GM12878 (cell line): ENCODE data around the gene SV2B. TPM values are rescaled to one million over a fixed set of nuclear protein-coding genes. Genes with fewer than 3 reads are reported as not detected.
A peak's percentile ranks its signal among the peaks of the same experiment; 100 is the strongest.

Experiments used
- ATAC-seq: fragments of 200-7000 bp; cut with Tn5 transposase; 3 replicates; pipeline ENCODE4 v1.9.1; 2020; ENCODE audit warnings: mild to moderate bottlenecking, moderate library complexity
- BruUV-seq: library from RNA; stranded (reverse); fragments of 400-500 nt; replicated peaks from 2 replicates; lab custom pipeline; 2021; lab: Mats Ljungman, UMichigan
- CTCF ChIA-PET: fragments of 300-600 bp; sonication (Branson Sonifier 250); formaldehyde crosslinking; extraction: SDS; loops from one replicate; lab custom pipeline; 2021; ENCODE audit warnings: inconsistent platforms; lab: Yijun Ruan, JAX
- POLR2A ChIA-PET: fragments of 350-600 bp; formaldehyde crosslinking; extraction: SDS; loops from one replicate; lab custom pipeline; 2021; ENCODE audit warnings: inconsistent platforms; lab: Charles Lee
- RAD21 ChIA-PET: fragments of 300-600 bp; sonication (Branson Sonifier 250); formaldehyde crosslinking; loops from one replicate; lab custom pipeline; 2023; ENCODE audit warnings: antibody characterized with exemption; ENCODE audit not compliant: unreplicated experiment; lab: Charles Lee
- SMC1A ChIA-PET: fragments of 300-600 bp; sonication (Branson Sonifier 250); formaldehyde crosslinking; loops from one replicate; lab custom pipeline; 2023; ENCODE audit not compliant: unreplicated experiment, uncharacterized antibody; lab: Charles Lee
- DNase-seq: peaks from one replicate; pipeline ENCODE4 v3.0.0-alpha.2; 2011; ENCODE audit warnings: low read depth, low spot score
- FAIRE-seq: peaks from 3 replicates; lab custom pipeline; 2011; peaks lifted over from hg19 to GRCh38; lab: Jason Lieb, UNC
- H2AFZ ChIP-seq: 2 replicates; pipeline ENCODE4 v1.6.0; 2011; ENCODE audit warnings: low read depth, low read length, control low read depth; ENCODE audit not compliant: control insufficient read depth
- H3K27ac ChIP-seq: 2 replicates; pipeline ENCODE4 v1.5.1; 2011; ENCODE audit warnings: control low read depth; ENCODE audit not compliant: control insufficient read depth, insufficient read depth
- H3K27me3 ChIP-seq, 2 experiments: replicated peaks in 1 of 2; 2 replicates each; pipeline versions ENCODE4 v1.6.0 to v1.6.1; 2011; ENCODE audit warnings: low read length in 1 of 2; ENCODE audit not compliant: control insufficient read depth in 2 of 2, insufficient read depth in 2 of 2
- H3K36me3 ChIP-seq, 2 experiments: 2 replicates each; pipeline ENCODE4 v1.5.1; 2011; ENCODE audit warnings: low read length in 1 of 2; ENCODE audit not compliant: control insufficient read depth in 2 of 2, insufficient read depth in 2 of 2
- H3K4me1 ChIP-seq: 2 replicates; pipeline ENCODE4 v1.6.1; 2011; ENCODE audit warnings: mild to moderate bottlenecking, low read length, moderate library complexity, mixed read lengths; ENCODE audit not compliant: control insufficient read depth, insufficient read depth
- H3K4me2 ChIP-seq: 2 replicates; pipeline ENCODE4 v1.6.0; 2011; ENCODE audit warnings: control low read depth; ENCODE audit not compliant: control insufficient read depth, insufficient read depth
- H3K4me3 ChIP-seq: fragments of 200-600 bp; sonication (generic); 2 replicates; pipeline ENCODE4 v1.5.1; 2016
- H3K79me2 ChIP-seq: 2 replicates; pipeline ENCODE4 v1.6.0; 2011; ENCODE audit warnings: low read length; ENCODE audit not compliant: control insufficient read depth, insufficient read depth
- H3K9ac ChIP-seq: 2 replicates; pipeline ENCODE4 v1.8.0; 2011; ENCODE audit warnings: low read length, control low read depth, mixed read lengths; ENCODE audit not compliant: control insufficient read depth, insufficient read depth
- H3K9me3 ChIP-seq: replicated peaks from 3 replicates; pipeline ENCODE4 v1.5.1; 2011; ENCODE audit warnings: mild to moderate bottlenecking, low read length; ENCODE audit not compliant: control insufficient read depth, insufficient read depth
- H4K20me1 ChIP-seq: 2 replicates; pipeline ENCODE4 v1.6.0; 2011; ENCODE audit not compliant: control insufficient read depth, insufficient read depth
- EP300 ChIP-seq, 2 experiments: fragments of 150-350 bp in 1 of 2; IDR thresholded peaks; 2 replicates each; pipeline ENCODE4 v1.6.1; 2011 to 2012; ENCODE audit warnings: low read depth in 2 of 2, low read length in 2 of 2, borderline replicate concordance in 1 of 2, improper control_type of control experiment in 1 of 2, inconsistent platforms in 1 of 2; ENCODE audit not compliant: control insufficient read depth in 1 of 2
- SUPT20H ChIP-seq: IDR thresholded peaks from 2 replicates; pipeline ENCODE4 v1.6.1; 2011; ENCODE audit warnings: low read depth, mild to moderate bottlenecking, low read length, moderate library complexity, borderline replicate concordance; ENCODE audit not compliant: control insufficient read depth
- USF1 ChIP-seq: IDR thresholded peaks from 2 replicates; pipeline ENCODE4 v1.6.1; 2011; ENCODE audit warnings: borderline replicate concordance, low read depth, mild to moderate bottlenecking, moderate library complexity, mixed read lengths, low read length; ENCODE audit not compliant: insufficient read depth; ENCODE audit errors: extremely low read length
- WGBS: methylation state at CpG from one replicate; pipeline ENCODE4 v1.1.6; 2016; ENCODE audit warnings: low lambda C conversion rate; ENCODE audit not compliant: insufficient replicate concordance, insufficient coverage; ENCODE audit errors: missing lambda C conversion rate; 5-methylcytosine and 5-hydroxymethylcytosine counted together
- in situ Hi-C: fragments of 300-500 bp; cut with MboI; formaldehyde crosslinking; loops from 9 replicates; pipeline ENCODE4 v1.14.3; 2018; ENCODE audit warnings: mixed read lengths
- intact Hi-C: fragments of 100-400 bp; cut with micrococcal nuclease; formaldehyde crosslinking; loops from one replicate; pipeline ENCODE4 v1.14.2; 2022; ENCODE audit not compliant: unreplicated experiment
- polyA plus RNA-seq, 11 experiments: library from polyadenylated mRNA; depleted of rRNA in 4 of 11; unstranded in 6 of 11; stranded (reverse) in 5 of 11; fragments of >200 nt; fragmentation: Nextera tagmentation in 4 of 11; fragmentation: Illumina TruSeq in 1 of 11; extraction: Ambion mirVana in 4 of 11; extraction: Trizol in 1 of 11; gene quantifications; 1 replicate in 1 of 11; 2 replicates in 10 of 11; pipeline versions ENCODE4 v1.2.1 to v1.2.3, GENCODE V29; 2011 to 2016; ENCODE audit warnings: inconsistent platforms in 2 of 11, missing spikeins in 2 of 11, low read depth in 1 of 11
- total RNA-seq, 4 experiments: library from RNA; depleted of rRNA in 3 of 4; stranded (reverse); fragments of >200 nt in 3 of 4; fragmentation: Illumina TruSeq in 1 of 4; extraction: Trizol in 1 of 4; gene quantifications; 2 replicates each; pipeline versions ENCODE4 v1.2.1 to v1.2.3, GENCODE V29; 2013 to 2021
- TF ChIP-seq, protein P1 (sequence below): fragments of 150-350 bp; IDR thresholded peaks from 2 replicates; pipeline ENCODE4 v1.6.1; 2014; ENCODE audit warnings: mild to moderate bottlenecking, low read depth, low read length

Gene SV2B
- total and polyA plus RNA-seq, 10 of the 15 experiments (the other 5 are each of a cell fraction or from before 2014, with no cell fraction given) = 0.03 to 1.7 (median 1.3) TPM

- no peak for TF ChIP-seq SUPT20H
- no peak for TF ChIP-seq EP300 (IDR thresholded peaks at IDR 0.05; ENCODE audit: borderline replicate concordance in 1 of 2, control insufficient read depth in 1 of 2, low read depth in 2 of 2, low read length in 2 of 2)
- TF ChIP-seq USF1 = peak; percentile 2
- TF ChIP-seq, protein P1, sequence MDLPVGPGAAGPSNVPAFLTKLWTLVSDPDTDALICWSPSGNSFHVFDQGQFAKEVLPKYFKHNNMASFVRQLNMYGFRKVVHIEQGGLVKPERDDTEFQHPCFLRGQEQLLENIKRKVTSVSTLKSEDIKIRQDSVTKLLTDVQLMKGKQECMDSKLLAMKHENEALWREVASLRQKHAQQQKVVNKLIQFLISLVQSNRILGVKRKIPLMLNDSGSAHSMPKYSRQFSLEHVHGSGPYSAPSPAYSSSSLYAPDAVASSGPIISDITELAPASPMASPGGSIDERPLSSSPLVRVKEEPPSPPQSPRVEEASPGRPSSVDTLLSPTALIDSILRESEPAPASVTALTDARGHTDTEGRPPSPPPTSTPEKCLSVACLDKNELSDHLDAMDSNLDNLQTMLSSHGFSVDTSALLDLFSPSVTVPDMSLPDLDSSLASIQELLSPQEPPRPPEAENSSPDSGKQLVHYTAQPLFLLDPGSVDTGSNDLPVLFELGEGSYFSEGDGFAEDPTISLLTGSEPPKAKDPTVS = no peak
- TF ChIP-seq, all 136 proteins: peak for 1
- no TSS peak for BruUV-seq
- H3K9me3 ChIP-seq = no peaks in the 10 kb centered on the region
- no peak overlapping the region for H3K27ac ChIP-seq
- DNase-seq = no peak
- FAIRE-seq = no peak
- H3K79me2 ChIP-seq = no peaks in the 10 kb centered on the region
- H3K4me1 ChIP-seq = no peaks in the 10 kb centered on the region
- H2AFZ ChIP-seq = no peak overlapping the region
- SMC1A ChIA-PET = interaction anchor here (0.9 kb wide), 1 partner anchor 15 kb away, joined by 3 read pairs; no protein-coding TSS in a partner anchor
- no peak for ATAC-seq
- CTCF ChIA-PET = interaction anchor here (7.4 kb wide), 1 partner anchor 17 kb away, joined by 42 read pairs; no protein-coding TSS in a partner anchor
- H3K27me3 ChIP-seq = no peaks in the 10 kb centered on the region
- H3K4me3 ChIP-seq = no peak overlapping the region
- H3K4me2 ChIP-seq = no peak overlapping the region
- in situ Hi-C loops = no loop called here
- WGBS = 29% methylated on average over 3 of the region's 3 CpGs
- intact Hi-C loops = no loop called here
- H4K20me1 ChIP-seq = no peaks in the 10 kb centered on the region
- no peak overlapping the region for H3K9ac ChIP-seq
- POLR2A ChIA-PET = no interaction called here
- RAD21 ChIA-PET = no interaction called here
- H3K36me3 ChIP-seq = no peaks in the 10 kb centered on the region
Measured at GRCh38 chr15:91254766-91255165, 154.7 kb downstream of the SV2B start.
